ENCODE data around the gene FSTL5.
A peak's percentile ranks its signal among the peaks of the same experiment; 100 is the strongest.

Gene FSTL5

DNA sequence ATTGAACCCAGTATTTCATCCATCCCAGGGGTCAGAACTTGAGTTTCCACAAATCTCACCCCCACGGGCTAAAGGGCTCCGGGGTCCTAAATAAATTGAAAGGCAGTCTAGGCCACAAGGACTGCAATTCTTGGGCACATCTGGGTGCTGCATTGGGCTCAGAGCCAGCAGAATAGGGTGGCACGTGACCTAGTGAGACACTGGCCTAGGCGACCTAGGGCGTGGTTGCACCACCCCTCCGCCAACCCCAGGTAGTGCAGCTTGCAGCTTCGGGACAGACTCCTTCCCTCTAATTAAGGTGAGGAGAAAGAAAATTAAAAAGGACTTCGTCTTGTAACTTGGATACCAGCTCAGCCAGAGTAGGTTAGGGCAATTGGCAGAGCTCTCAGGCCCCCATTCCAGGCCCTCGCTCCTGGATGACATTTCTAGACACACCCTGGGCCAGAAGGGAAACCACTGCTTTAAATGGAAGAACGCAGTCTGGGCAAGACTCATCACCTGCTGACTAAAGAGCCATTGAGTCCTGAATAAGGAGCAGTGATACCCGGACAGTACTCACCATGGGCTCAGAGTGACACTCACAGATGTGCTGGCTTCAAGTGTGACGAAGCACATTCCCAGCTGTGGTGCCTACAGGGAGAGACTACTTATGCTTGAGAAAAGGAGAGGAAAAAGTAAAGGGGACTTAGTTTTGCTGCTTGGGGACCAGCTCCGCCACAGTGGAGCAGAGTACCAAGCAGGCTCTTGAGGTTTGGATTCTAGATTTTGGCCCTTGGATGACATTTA is 735.4 kb downstream of the FSTL5 start:
- no peak for DNase-seq

DNA sequence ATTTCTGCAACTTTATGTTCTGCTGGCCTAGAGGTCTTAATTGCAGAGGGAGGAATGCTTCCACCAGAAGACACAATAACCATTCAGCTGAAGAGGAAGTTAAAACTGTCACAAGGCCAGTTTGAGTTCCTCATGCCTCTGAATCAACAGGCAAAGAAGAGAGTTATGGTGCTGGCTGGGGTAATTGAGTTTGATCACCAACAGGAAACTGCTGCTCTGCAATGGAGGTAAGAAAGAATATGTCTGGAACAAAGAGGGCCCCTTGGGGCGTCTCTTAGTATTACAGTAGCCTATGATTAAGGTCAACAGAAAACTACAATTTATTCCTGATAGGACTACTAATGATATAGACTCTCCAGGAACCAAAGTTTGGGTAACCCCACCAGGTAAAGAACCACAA is 744.0 kb downstream of the FSTL5 start:
- peak; percentile 56 for DNase-seq

DNA sequence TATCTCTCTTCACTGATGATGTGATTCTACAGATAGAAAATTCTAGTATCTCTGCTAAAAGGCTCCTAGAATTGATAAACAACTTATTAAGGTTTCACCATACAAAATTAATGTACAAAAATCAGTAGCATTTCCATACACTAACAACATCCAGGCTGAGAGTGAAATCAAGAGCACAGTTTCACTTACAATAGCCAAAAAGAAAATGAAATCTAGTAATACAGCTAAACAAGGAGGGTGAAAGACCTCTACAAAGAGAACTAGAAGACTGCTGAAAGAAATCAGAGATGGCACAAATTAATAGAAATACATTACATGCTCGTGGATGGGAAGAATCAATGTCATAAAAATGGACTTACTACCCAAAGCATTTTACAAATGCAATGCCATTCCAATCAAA is 751.9 kb downstream of the FSTL5 start:
- DNase-seq, result no peak

DNA sequence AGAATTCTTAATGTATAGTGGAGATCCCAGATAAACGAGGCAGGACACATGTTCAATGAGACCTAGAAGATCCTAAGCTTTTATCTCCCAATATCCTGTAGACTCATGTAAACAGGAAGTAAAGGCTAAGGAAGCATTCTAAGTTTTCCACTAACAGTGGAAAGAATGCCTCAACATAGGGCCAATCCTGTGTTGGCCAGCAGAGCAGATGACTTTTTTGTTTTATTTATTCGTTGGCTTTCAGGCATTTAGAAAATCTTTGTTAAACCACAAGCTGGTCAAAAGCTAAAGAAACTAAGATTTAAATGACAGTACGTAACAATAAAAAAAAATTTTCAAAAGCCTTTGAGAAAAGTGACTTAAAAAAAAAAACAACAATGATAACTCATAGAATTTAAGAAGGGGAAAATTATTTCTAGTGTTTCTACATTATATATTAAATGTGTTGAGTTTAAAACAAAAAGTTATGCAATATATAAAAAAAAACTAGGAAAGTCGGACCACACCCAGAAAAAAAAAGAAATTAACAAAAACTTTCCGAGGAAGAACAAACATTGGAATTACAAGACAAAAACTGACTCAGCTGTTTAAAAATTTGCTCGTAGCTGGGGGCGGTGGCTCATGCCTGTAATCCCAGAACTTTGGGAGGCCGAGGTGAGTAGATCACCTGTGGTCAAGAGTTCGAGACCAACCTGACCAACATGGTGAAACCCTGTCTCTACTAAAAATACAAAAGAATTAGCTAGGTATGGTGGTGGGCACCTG is 759.3 kb downstream of the FSTL5 start:
- DNase-seq, result no peak

DNA sequence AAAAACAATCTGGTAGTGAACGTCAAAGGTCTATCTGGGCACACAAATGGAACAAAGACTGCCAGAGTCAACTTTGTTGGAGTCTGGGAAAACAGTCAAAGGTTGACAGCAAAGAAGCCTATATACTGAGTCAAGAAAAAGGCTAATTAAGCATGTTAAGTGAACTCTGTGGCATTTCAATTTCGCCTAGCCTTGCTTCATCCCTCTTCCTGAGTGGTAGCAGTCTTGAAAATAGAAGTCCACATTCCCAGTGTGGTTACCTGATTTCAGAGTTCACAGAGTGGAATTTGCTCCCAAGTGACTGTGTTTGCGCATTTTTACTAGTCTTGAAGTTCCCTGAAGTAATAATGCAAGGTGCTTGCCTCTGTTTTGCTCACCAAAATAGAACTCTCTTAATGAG is 760.0 kb downstream of the FSTL5 start:
- DNase-seq, result no peak

DNA sequence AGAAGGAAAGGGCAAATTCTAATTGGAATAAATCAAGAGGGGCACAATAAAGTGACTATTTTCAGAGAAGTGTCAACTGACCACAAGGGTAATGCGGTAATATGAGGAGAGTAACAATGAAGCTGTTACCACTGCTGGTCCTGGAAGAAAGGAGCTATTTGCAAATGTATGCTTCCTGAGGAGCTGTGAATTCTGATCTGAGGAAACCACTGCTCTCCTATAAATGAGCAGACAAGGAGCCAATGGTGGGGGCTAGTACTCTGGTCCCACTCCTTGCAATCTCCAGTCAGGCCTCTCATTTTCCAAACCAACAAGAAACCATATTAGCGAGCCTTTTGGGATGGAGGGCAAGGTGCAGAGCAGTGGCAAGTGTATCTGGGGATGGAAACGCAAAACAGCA is 770.2 kb downstream of the FSTL5 start:
- no peak for DNase-seq

DNA sequence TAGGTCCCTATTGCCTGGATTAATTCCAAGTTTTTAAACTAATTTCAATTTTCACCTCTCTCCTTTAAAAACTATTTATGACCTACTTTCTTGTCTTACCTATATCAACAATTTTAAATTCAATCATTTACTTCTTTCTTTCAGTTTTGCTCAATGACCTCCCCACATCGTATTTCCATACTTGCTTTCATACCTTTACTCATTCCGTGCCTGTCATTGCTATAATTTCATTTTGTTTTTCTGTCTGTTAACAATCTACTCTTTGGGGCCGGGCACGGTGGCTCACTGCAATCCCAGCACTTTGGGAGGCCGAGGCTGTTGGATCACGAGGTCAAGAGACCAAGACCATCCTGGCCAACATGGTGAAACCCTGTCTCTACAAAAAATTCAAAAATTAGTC is 781.1 kb downstream of the FSTL5 start:
- DNase-seq, result no peak

DNA sequence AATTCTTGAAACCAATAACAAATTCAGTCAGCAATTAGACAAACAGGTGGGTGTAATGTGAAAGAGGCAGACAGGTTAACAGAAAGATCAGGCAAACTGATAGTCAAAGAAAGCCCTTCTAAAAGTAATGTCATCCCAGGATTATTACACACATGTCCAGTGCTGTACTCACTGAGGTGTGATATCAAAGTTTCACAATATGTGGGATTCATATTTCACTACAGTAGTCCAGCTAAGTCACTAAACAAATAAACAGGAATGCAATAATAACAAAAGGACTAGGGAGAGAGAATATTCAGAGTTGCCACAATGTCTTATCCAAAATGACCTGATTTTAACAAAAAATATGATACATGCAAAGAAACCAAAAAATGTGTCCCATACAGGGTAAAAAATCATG is 787.5 kb downstream of the FSTL5 start:
- DNase-seq, result no peak

DNA sequence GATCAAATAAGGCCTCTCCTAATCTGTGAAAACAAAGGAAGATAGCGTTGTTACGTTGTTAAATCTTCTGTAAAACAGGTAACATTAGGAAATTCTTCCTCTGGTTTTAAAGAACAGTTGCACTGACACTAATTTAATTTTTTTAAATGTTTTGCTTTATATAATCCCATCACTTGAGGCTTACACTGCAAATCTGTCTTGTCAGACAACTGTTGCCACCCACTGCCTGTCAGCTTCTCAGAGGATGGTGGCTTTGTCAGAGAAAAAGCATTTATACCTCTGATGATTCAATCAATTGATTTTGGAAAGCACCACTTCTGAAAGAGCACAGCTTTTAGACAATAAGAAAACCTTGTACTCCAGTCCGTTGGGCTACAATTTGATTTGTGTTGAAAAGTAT is 799.1 kb downstream of the FSTL5 start:
- no peak for DNase-seq

DNA sequence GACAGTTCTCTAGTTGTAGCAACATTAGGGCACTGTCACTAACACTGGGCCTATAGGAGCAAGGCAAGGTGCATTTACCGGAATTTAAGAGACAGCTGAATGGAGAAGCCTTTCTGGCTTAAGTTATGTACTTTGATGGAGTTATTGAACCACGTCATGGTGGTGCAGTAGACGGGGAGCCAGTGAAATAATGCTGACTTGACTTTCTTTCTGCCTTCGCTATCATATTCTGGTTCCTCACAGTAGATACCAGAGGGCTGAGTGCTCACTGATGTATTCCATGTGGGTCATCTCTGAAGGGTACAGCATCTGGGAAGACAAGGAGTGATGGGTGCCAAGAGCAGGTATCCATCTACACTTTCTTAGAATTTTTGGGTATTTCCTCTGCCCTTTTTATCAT is 802.8 kb downstream of the FSTL5 start:
- DNase-seq, result no peak

DNA sequence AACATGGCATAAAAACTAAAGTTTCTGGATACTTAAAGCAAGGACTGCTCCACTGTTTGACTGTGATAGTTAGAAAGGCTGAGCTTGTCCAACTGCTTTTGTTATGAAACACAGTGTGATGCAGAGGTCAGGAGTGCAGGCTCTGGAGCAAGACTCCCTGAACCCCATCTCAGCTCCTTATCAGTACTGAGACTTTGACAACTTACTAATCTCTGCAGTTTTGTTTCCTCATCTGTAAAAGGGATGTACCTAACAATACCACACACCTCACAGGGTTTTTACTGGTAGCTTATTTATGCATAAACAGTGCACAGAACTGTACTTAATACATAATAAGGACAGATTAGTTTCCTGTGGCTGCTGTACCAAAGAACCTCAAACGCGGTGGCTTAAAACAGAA is 804.3 kb downstream of the FSTL5 start:
- no peak for DNase-seq

DNA sequence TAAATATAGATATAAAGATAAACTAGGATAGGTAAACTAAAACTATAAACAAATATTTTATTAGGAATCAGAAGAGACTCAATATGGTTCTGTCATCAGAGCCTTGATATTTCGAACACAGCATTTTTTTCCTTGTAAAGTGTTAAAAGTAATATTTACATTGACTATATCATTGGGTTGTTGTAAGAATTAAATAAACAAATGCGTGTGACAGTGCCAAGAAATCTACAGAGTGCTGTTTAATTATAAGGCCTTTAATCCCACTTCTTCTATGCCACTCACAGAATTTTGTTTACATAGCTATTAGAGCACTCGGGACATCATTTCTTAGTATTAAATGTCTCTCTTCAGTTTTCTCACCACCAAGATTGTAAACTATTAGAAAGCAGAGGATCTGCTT is 807.4 kb downstream of the FSTL5 start:
- DNase-seq, result no peak

DNA sequence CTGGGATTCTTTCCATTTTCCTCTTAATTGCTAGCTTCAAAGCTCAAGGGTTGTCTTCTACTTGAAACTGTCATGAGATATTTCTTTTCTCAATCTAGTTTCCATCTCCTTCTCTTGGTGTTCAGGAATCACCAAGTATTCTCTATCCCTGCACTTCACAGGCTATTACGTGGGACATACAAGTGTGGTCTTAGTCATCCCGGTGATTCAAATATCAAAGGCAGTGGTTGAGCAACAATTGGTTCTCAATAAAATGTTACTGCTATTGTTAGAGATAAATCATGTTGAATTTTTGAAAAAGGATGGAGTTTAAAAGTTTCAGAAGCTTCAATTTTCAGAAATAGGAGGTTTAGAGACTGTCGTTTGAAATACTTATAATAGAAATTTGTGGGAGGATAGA is 812.9 kb downstream of the FSTL5 start:
- no peak for DNase-seq

DNA sequence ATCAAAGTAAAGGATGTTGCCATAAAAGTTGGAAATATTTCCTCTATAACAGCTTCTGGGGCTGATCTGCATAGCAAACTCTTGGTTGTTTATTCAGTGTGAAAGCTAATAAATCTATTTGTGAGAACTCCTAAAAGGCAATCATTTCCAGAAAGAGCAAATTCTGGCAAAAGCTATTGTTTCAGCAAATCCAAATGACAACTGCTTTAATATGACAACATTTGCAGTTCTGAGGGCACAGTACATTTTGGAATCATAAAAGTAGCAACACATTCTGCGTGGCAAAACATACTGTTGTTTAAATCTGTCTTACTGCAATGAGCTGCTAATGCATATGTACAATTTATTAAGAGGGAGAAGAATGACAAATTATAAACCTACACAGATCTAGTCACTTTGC is 818.1 kb downstream of the FSTL5 start:
- DNase-seq, result no peak

DNA sequence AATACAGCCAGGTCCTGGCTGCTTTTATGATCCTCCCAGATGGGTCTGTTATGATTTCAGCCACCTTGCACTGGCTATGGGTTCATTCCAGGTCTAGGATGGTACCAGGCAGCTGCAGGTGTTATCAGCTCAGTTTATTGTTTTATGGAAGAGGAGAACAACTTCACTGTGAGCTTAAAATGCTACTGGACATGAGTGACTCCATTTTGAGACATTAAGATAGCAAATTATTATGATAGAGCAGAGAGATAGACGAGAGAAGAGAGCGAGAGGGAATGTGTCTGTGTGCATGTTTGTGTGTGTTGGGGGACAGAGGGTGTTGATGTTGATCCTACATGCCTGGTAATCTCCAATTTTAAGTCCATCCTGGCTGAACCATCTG is 820.2 kb downstream of the FSTL5 start:
- no peak for DNase-seq

DNA sequence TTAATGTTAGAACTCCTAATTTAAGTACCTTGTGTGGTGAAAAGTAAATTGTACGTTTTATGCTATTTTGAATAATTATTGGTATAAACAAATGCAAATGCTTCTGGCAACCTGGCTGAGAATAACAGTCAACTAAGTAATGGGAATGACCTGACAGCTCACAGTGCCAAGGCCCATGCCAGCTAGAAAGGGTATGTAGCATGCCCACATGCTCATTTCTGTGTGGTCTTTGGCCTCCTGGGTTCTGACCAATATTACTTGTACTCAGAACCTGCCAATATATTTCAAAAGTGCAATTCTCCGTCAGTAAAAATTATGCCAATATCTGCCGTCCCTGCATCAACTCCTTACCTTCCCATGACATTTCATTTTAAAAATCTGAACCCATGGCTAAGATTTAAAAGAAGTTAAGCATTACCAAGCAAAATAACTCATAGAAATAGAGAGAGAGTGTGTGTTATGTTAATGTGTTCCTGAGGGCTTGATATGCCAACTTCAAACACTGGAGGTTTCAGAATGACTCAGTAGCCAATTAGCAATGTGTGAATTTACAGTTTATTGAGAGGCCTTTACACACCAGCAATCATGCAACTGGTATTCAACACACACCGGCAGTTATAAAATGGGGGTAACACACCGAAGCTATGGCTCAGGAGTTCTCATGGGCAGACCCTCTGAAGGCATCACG is 820.8 kb downstream of the FSTL5 start:
- no peak for DNase-seq

DNA sequence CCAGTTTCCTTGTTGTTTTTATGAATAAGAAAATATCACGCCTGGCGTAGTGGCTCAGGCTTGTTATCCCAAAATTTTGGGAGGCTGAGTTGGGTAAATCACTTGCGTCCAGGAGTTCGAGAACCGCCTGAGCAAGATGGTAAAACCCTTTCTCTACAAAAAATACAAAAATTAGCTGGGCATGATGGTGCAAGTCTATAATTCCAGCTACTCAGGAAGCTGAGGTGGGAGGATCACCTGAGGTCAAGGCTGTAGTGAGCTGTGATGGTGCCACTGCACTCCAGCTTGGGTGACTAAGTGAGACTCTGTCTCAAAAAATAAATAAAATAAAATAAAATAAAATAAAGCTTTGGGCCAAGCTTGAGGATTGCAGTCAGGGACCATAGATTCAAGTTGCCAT is 827.2 kb downstream of the FSTL5 start:
- DNase-seq, result no peak

DNA sequence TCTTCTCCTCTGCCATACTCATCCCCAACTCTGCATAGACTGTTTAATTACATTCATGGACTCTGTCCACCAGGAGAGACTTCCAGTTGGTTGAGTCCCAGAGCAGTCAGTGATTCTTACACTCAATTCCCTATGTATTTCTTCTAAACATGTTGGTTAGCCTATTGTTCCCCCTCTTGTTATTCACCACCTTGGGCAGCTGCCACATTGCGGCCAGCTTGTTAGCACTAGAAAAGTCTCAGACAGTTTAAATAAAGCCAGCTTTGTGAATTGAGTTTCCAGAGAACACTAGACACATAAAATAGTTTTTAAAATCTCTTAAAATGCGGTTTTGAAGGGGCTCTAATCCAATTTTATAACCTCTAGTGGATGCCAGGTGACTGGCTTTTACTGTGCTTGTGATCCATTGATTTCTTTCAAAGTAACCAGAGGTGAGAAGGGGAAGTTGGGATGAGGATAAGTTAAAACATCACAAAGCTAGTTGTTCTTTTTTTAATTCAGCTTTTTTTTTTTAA is 827.7 kb downstream of the FSTL5 start:
- DNase-seq, result no peak
